CD4-positive, alpha-beta T cell (primary cell): ENCODE data around the gene TMEM163. TPM values are rescaled to one million over a fixed set of nuclear protein-coding genes. Genes with fewer than 3 reads are reported as not detected.
A peak's percentile ranks its signal among the peaks of the same experiment; 100 is the strongest.

Experiments
- ATAC-seq: fragments of 200-7000 bp; cut with Tn5 transposase; one replicate; pipeline ENCODE4 v1.10.0; 2022; ENCODE audit warnings: mild to moderate bottlenecking; ENCODE audit not compliant: poor library complexity
- CTCF ChIA-PET: fragments of 350-600 bp; sonication (Branson Sonifier 250); formaldehyde crosslinking; loops from one replicate; lab custom pipeline; 2021; ENCODE audit warnings: antibody characterized with exemption, inconsistent platforms; lab: Charles Lee
- POLR2A ChIA-PET: fragments of 350-600 bp; sonication (Branson Sonifier 250); formaldehyde crosslinking; loops from one replicate; lab custom pipeline; 2021; ENCODE audit warnings: antibody characterized with exemption, inconsistent platforms; lab: Charles Lee
- DNase-seq, 14 experiments: peaks; one replicate each; pipeline ENCODE4 v3.0.0-alpha.2; 2013 to 2020; ENCODE audit warnings: mixed read lengths in 2 of 14
- H3K27ac ChIP-seq, 2 donors: one replicate each; pipeline versions ENCODE4 v1.5.1 to v1.7.0; 2013; ENCODE audit warnings: low read length in 2 of 2, low read depth in 1 of 2, mild to moderate bottlenecking in 1 of 2
- H3K27me3 ChIP-seq, 2 experiments: 1 replicate in 1 of 2; 2 replicates in 1 of 2; pipeline versions ENCODE4 v1.6.1 to v1.7.0; 2013; ENCODE audit warnings: low read length in 2 of 2, control low read depth in 1 of 2, mild to moderate bottlenecking in 1 of 2, moderate library complexity in 1 of 2; ENCODE audit not compliant: insufficient read depth in 2 of 2, control insufficient read depth in 1 of 2
- H3K36me3 ChIP-seq: one replicate; pipeline ENCODE4 v1.6.1; 2013; ENCODE audit warnings: low read length, control low read depth; ENCODE audit not compliant: insufficient read depth
- H3K4me1 ChIP-seq: one replicate; pipeline ENCODE4 v1.6.1; 2013; ENCODE audit warnings: low read length, control low read depth; ENCODE audit not compliant: insufficient read depth
- H3K4me3 ChIP-seq: one replicate; pipeline ENCODE4 v1.5.1; 2013; ENCODE audit warnings: mild to moderate bottlenecking, low read length, moderate library complexity
- H3K9me3 ChIP-seq, 2 experiments: 1 replicate in 1 of 2; 2 replicates in 1 of 2; pipeline versions ENCODE4 v1.6.1 to v1.7.0; 2013; ENCODE audit warnings: low read length in 2 of 2, mild to moderate bottlenecking in 2 of 2, control low read depth in 1 of 2, moderate library complexity in 1 of 2; ENCODE audit not compliant: control insufficient read depth in 1 of 2, insufficient read depth in 1 of 2
- H3K27ac Mint-ChIP-seq: one replicate; pipeline ENCODE4 v1.8.0; 2020; ENCODE audit warnings: mixed read lengths
- H3K27me3 Mint-ChIP-seq: one replicate; pipeline ENCODE4 v1.8.0; 2021; ENCODE audit warnings: mixed read lengths
- H3K36me3 Mint-ChIP-seq: one replicate; pipeline ENCODE4 v1.8.0; 2021; ENCODE audit warnings: low read depth, mixed read lengths
- H3K4me1 Mint-ChIP-seq: one replicate; pipeline ENCODE4 v1.8.0; 2021; ENCODE audit warnings: low read depth, mixed read lengths
- H3K4me3 Mint-ChIP-seq: one replicate; pipeline ENCODE4 v1.8.0; 2020; ENCODE audit warnings: mild to moderate bottlenecking, mixed read lengths
- H3K9me3 Mint-ChIP-seq: one replicate; pipeline ENCODE4 v1.8.0; 2020; ENCODE audit warnings: mixed read lengths
- intact Hi-C, 2 experiments: fragments of 100-400 bp; cut with DNase I in 1 of 2; cut with micrococcal nuclease in 1 of 2; formaldehyde crosslinking; loops; one replicate each; pipeline versions ENCODE4 v1.15.1 to v1.9.0; 2023 to 2025; cut with DNase I, micrococcal nuclease
- total RNA-seq, 174 experiments: library from RNA in 2 of 174; stranded (reverse) in 2 of 174; gene quantifications; one replicate each; pipeline ENCODE4 v1.2.3 and lab custom pipeline; 2021 to 2026
- TF ChIP-seq, protein P1 (sequence below): fragments of 200-600 bp; IDR thresholded peaks from one replicate; pipeline ENCODE4 v1.8.0; 2022; ENCODE audit warnings: antibody characterized with exemption, mild to moderate bottlenecking

The TMEM163 gene
- total RNA-seq, 2 experiments from 2014 or later = 0.14 to 0.47 TPM

DNA sequence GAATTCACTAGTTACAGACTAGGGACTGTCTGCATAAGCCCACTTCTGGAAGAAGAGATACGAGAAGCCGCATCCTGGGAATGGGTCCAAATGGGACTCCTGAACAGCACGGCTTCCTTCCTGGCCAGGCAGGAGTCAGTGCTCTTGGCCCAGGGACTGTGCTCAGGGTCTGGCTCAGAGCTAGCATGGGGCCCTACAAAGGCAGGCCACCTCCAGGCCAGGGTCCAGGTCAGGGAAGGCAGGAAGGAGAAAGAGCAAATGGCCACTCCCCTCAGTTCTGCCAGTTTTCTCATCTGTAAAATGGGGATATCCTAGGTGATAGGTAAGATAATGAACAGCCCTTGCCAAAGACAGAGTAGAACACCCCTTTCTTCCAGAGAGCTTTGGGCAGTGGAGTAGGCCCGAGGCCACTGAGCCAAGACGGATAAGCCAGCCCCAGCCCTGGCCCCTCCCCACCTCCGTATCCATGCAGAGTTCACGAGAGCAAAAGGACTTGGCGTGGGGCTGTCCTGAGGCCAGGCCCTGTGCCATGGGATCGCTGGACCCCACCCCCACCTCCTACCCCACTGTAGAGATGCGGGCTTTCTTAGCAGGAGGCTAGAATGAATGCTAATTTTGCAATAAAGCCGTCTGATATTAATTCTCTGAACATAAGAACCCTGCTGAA, 274.9 kb downstream of the TMEM163 start:
- ATAC-seq = no peak
- Histone ChIP-seq H3K36me3 (peaks cover 74% of the 10 kb centered on the region), H3K27ac (no peak overlapping the region), H3K4me3 (no peak overlapping the region), H3K9me3 (no peaks in the 10 kb centered on the region), H3K27me3 (no peaks in the 10 kb centered on the region), H3K4me1 (no peaks in the 10 kb centered on the region)
- ChIA-PET CTCF (no interaction called here), POLR2A (no interaction called here)
- peaks cover 66% of the 10 kb centered on the region for H3K36me3 Mint-ChIP-seq
- H3K27ac Mint-ChIP-seq = no peak overlapping the region
- intact Hi-C loops = no loop called here
- TF ChIP-seq, protein P1, sequence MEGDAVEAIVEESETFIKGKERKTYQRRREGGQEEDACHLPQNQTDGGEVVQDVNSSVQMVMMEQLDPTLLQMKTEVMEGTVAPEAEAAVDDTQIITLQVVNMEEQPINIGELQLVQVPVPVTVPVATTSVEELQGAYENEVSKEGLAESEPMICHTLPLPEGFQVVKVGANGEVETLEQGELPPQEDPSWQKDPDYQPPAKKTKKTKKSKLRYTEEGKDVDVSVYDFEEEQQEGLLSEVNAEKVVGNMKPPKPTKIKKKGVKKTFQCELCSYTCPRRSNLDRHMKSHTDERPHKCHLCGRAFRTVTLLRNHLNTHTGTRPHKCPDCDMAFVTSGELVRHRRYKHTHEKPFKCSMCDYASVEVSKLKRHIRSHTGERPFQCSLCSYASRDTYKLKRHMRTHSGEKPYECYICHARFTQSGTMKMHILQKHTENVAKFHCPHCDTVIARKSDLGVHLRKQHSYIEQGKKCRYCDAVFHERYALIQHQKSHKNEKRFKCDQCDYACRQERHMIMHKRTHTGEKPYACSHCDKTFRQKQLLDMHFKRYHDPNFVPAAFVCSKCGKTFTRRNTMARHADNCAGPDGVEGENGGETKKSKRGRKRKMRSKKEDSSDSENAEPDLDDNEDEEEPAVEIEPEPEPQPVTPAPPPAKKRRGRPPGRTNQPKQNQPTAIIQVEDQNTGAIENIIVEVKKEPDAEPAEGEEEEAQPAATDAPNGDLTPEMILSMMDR = no peak
- no peak for DNase-seq
- H3K27me3 Mint-ChIP-seq = no peaks in the 10 kb centered on the region
- H3K4me1 Mint-ChIP-seq = no peaks in the 10 kb centered on the region
- no peaks in the 10 kb centered on the region for H3K9me3 Mint-ChIP-seq
- no peak overlapping the region for H3K4me3 Mint-ChIP-seq

DNA sequence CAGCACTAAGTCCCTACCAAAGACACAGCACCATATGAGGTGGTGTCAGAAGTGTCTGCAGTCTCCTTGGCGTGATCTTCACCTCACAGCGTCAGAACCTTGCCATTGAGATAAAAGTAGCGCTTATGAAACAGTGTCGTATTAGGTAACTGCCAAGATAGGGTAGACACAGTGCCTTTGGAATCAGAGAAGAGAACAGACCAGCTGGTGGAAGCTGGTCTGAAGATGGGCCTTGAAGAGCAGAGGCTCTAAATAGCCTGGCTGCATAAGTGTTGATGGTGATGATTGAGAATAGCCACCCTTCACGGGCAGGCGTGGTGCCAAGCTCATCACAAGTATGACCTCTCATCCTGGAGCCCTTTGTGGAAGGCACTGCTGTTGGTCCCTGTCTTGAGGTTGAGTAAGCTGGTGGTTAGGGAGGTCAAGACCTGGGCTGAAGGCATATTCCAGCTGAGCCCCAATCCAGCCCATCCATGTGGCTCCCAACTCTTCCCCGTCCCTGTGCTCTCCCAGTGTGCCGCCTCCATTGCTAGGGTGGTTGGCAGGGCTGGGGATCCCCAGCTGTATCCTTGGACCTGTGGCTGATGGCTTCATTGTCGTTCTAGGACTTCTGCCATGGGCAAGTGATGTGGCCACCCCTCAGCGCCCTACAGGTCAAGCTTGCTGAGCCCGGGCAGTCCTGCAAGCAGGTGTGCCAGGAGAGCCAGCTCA, 277.5 kb downstream of the TMEM163 start:
- Mint-ChIP-seq H3K9me3 (no peaks in the 10 kb centered on the region), H3K4me3 (no peak overlapping the region), H3K4me1 (no peaks in the 10 kb centered on the region), H3K27ac (no peak overlapping the region), H3K27me3 (no peaks in the 10 kb centered on the region), H3K36me3 (peaks cover 65% of the 10 kb centered on the region)
- POLR2A ChIA-PET = no interaction called here
- no peak for ATAC-seq
- intact Hi-C loops = no loop called here
- H3K9me3 ChIP-seq = no peaks in the 10 kb centered on the region
- no peaks in the 10 kb centered on the region for H3K27me3 ChIP-seq
- H3K36me3 ChIP-seq = peaks cover 58% of the 10 kb centered on the region
- H3K4me3 ChIP-seq = no peak overlapping the region
- TF ChIP-seq, protein P1 = no peak
- no peak overlapping the region for H3K27ac ChIP-seq
- DNase-seq = no peak
- CTCF ChIA-PET = no interaction called here
- no peaks in the 10 kb centered on the region for H3K4me1 ChIP-seq

DNA sequence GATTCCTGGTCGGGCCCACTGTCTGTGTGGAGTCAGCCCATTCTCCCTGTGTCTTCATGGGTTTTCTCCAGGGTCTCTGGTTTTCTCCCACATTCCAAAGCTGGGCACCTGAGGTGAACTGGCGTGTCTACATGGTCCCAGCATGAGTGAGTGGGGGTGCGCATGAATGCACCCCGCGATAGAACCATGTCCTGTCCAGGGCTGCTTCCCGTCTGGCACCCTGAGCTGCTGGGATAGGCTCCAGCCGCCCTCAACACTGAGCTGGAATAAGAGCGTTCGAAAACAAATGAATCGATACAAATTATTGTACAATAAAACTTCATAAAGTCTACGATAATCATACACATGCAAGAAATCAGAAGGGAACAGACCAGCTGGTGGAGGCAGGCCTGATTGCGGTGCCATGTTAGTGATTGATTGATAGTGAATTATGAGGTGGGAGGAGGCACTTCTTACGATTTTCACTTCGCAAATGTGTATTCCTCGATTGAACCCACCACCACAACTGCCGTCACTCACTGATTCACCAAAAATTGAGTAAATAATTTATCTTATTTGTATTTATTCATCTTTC, 278.4 kb downstream of the TMEM163 start:
- Histone ChIP-seq H3K36me3 (peaks cover 59% of the 10 kb centered on the region), H3K4me1 (no peaks in the 10 kb centered on the region), H3K27ac (no peak overlapping the region), H3K9me3 (no peaks in the 10 kb centered on the region), H3K27me3 (no peaks in the 10 kb centered on the region), H3K4me3 (no peak overlapping the region)
- Mint-ChIP-seq H3K27ac (peak overlapping the region; percentile 30), H3K27me3 (no peaks in the 10 kb centered on the region), H3K36me3 (peaks cover 71% of the 10 kb centered on the region), H3K9me3 (no peaks in the 10 kb centered on the region), H3K4me3 (no peak overlapping the region), H3K4me1 (no peaks in the 10 kb centered on the region)
- no peak for DNase-seq
- intact Hi-C loops = no loop called here
- TF ChIP-seq, protein P1 = no peak
- CTCF ChIA-PET = interaction anchor here (1.0 kb wide), 1 partner anchor 11 kb away, joined by 3 read pairs; no protein-coding TSS in a partner anchor
- POLR2A ChIA-PET = no interaction called here
- no peak for ATAC-seq
